Keratinocyte (primary cell): ENCODE measurements around the gene KNG1. TPM values are rescaled to one million over a fixed set of nuclear protein-coding genes. Genes with fewer than 3 reads are reported as not detected.

ENCODE experiments used
- DNase-seq: peaks from one replicate; pipeline ENCODE4 v3.0.0-alpha.2; 2011; ENCODE audit warnings: low read depth, missing footprints, low spot score
- FAIRE-seq: peaks from 2 replicates; lab custom pipeline; 2011; peaks lifted over from hg19 to GRCh38; lab: Jason Lieb, UNC
- H2AFZ ChIP-seq: 2 replicates; pipeline ENCODE4 v1.6.0; 2012; ENCODE audit warnings: low read length, control low read depth, inconsistent platforms; ENCODE audit not compliant: control insufficient read depth
- H3K27ac ChIP-seq: 2 replicates; pipeline ENCODE4 v1.5.1; 2011; ENCODE audit warnings: low read length; ENCODE audit not compliant: control insufficient read depth, insufficient read depth
- H3K27me3 ChIP-seq: 3 replicates; pipeline ENCODE4 v1.6.0; 2011; ENCODE audit warnings: low read length; ENCODE audit not compliant: control insufficient read depth, insufficient read depth; ENCODE audit errors: extremely low read depth
- H3K36me3 ChIP-seq, 2 experiments: 2 replicates in 1 of 2; 3 replicates in 1 of 2; pipeline ENCODE4 v1.5.1; 2011; ENCODE audit warnings: low read length in 2 of 2, mild to moderate bottlenecking in 1 of 2; ENCODE audit not compliant: control insufficient read depth in 2 of 2, insufficient read depth in 2 of 2; ENCODE audit errors: extremely low read depth in 1 of 2
- H3K4me1 ChIP-seq: 3 replicates; pipeline ENCODE4 v1.5.1; 2011; ENCODE audit warnings: low read length; ENCODE audit not compliant: control insufficient read depth, insufficient read depth; ENCODE audit errors: extremely low read depth
- H3K4me2 ChIP-seq: 3 replicates; pipeline ENCODE4 v1.6.0; 2011; ENCODE audit warnings: low read depth, low read length; ENCODE audit not compliant: control insufficient read depth, insufficient read depth; ENCODE audit errors: extremely low read depth
- H3K4me3 ChIP-seq, 3 experiments: fragments of 200-600 bp in 1 of 3; sonication (generic) in 1 of 3; 2 replicates in 2 of 3; 3 replicates in 1 of 3; pipeline ENCODE4 v1.5.1; 2011 to 2016; ENCODE audit warnings: low read length in 3 of 3, mild to moderate bottlenecking in 3 of 3, control low read depth in 2 of 3, inconsistent platforms in 1 of 3, low read depth in 1 of 3, mixed read lengths in 1 of 3, mixed run types in 1 of 3, moderate library complexity in 1 of 3; ENCODE audit not compliant: control insufficient read depth in 2 of 3, insufficient read depth in 2 of 3; ENCODE audit errors: extremely low read depth in 1 of 3
- H3K79me2 ChIP-seq: 2 replicates; pipeline ENCODE4 v1.6.0; 2012; ENCODE audit warnings: low read length; ENCODE audit not compliant: control insufficient read depth, insufficient read depth
- H3K9ac ChIP-seq: 3 replicates; pipeline ENCODE4 v1.6.0; 2011; ENCODE audit warnings: low read length; ENCODE audit not compliant: control insufficient read depth, insufficient read depth; ENCODE audit errors: extremely low read depth
- H3K9me1 ChIP-seq: 3 replicates; pipeline ENCODE4 v1.6.0; 2011; ENCODE audit warnings: low read length; ENCODE audit not compliant: control insufficient read depth, insufficient read depth; ENCODE audit errors: extremely low read depth
- H3K9me3 ChIP-seq: 2 replicates; pipeline ENCODE4 v1.5.1; 2012; ENCODE audit warnings: low read depth, low read length; ENCODE audit not compliant: control insufficient read depth
- H4K20me1 ChIP-seq: 3 replicates; pipeline ENCODE4 v1.6.0; 2011; ENCODE audit warnings: low read length; ENCODE audit not compliant: control insufficient read depth, insufficient read depth; ENCODE audit errors: extremely low read depth
- EZH2 ChIP-seq: IDR thresholded peaks from one replicate; pipeline ENCODE4 v1.6.1; 2012; ENCODE audit warnings: inconsistent platforms, mild to moderate bottlenecking, low read length, moderate library complexity
- dilution Hi-C: fragments of 300-500 bp; cut with MboI; formaldehyde crosslinking; loops from one replicate; pipeline ENCODE4 v1.7.0; 2020; ENCODE audit warnings: low sequenced_read_pairs; ENCODE audit not compliant: extremely low pct_ligation_motif_present
- polyA plus RNA-seq, 5 experiments: library from polyadenylated mRNA; depleted of rRNA in 3 of 5; stranded (reverse) in 3 of 5; stranded (forward) in 1 of 5; unstranded in 1 of 5; fragments of >200 nt; gene quantifications; 1 replicate in 1 of 5; 2 replicates in 3 of 5; 3 replicates in 1 of 5; pipeline versions ENCODE4 v1.2.1 to v1.2.3, GENCODE V29; 2011 to 2012; ENCODE audit warnings: missing spikeins in 2 of 5, low read depth in 1 of 5, low replicate concordance in 1 of 5
- TF ChIP-seq, protein P1 (sequence below), 3 experiments: IDR thresholded peaks in 1 of 3; conservative IDR thresholded peaks in 1 of 3; optimal IDR thresholded peaks in 1 of 3; 2 replicates in 2 of 3; 3 replicates in 1 of 3; pipeline versions ENCODE3 to v1.5.1; 2011; ENCODE audit warnings: low read length in 3 of 3, mild to moderate bottlenecking in 3 of 3, moderate library complexity in 2 of 3, control low read depth in 1 of 3, inconsistent platforms in 1 of 3; ENCODE audit not compliant: insufficient read depth in 2 of 3; ENCODE audit errors: extremely low read depth in 1 of 3

Gene KNG1
- polyA plus RNA-seq, 1 donor (not counting 4 experiments of a cell fraction or from before 2014, with no cell fraction given) = not detected

- Histone ChIP-seq H4K20me1 (no peaks in the 10 kb centered on the region), H3K4me1 (peaks cover 9% of the 10 kb centered on the region), H3K9me1 (no peaks in the 10 kb centered on the region), H3K36me3 (no peaks in the 10 kb centered on the region), H3K9ac (no peak overlapping the region), H3K9me3 (no peaks in the 10 kb centered on the region), H3K27me3 (no peaks in the 10 kb centered on the region), H3K4me3 (no peak overlapping the region), H2AFZ (no peak overlapping the region), H3K4me2 (no peak overlapping the region), H3K27ac (no peak overlapping the region), H3K79me2 (no peaks in the 10 kb centered on the region)
- dilution Hi-C loops = no loop called here
- DNase-seq (no peak), FAIRE-seq (no peak)
- TF ChIP-seq EZH2 = no peak
- TF ChIP-seq, protein P1, sequence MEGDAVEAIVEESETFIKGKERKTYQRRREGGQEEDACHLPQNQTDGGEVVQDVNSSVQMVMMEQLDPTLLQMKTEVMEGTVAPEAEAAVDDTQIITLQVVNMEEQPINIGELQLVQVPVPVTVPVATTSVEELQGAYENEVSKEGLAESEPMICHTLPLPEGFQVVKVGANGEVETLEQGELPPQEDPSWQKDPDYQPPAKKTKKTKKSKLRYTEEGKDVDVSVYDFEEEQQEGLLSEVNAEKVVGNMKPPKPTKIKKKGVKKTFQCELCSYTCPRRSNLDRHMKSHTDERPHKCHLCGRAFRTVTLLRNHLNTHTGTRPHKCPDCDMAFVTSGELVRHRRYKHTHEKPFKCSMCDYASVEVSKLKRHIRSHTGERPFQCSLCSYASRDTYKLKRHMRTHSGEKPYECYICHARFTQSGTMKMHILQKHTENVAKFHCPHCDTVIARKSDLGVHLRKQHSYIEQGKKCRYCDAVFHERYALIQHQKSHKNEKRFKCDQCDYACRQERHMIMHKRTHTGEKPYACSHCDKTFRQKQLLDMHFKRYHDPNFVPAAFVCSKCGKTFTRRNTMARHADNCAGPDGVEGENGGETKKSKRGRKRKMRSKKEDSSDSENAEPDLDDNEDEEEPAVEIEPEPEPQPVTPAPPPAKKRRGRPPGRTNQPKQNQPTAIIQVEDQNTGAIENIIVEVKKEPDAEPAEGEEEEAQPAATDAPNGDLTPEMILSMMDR (optimal IDR thresholded peaks at IDR 0.05 in 1 of 3, IDR thresholded peaks at IDR 0.05 in 1 of 3, conservative IDR thresholded peaks at IDR 0.05 in 1 of 3; ENCODE audit: extremely low read depth in 1 of 3, insufficient read depth in 2 of 3, low read length in 3 of 3) = no peak
Observed at GRCh38 chr3:186679151-186679550, 38.0 kb upstream of the KNG1 start.

DNA sequence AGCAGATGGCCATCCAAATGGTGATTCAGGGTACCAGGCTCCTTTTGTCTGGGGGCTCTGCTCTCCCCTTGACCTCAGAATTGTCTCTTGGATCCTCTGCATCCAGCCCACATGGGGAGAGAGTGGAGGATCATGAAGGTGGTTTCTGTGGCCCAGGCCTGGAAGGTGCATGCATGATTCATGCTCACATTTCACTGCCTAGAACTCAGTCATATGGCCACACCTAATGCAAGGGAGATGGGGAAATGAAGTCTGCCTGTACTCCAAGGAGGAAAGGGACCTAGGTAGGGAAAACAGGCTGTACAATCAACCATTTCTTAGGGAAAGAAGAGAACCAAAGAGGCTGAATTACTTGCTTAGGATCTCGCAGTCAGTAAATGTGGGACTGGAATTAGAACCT, 36.3 kb upstream of the KNG1 start:
- dilution Hi-C loops = no loop called here
- no peak for TF ChIP-seq EZH2
- TF ChIP-seq, protein P1 (optimal IDR thresholded peaks at IDR 0.05 in 1 of 3, IDR thresholded peaks at IDR 0.05 in 1 of 3, conservative IDR thresholded peaks at IDR 0.05 in 1 of 3; ENCODE audit: extremely low read depth in 1 of 3, insufficient read depth in 2 of 3, low read length in 3 of 3) = no peak
- Histone ChIP-seq H3K79me2 (no peaks in the 10 kb centered on the region), H3K4me1 (peaks cover 9% of the 10 kb centered on the region), H3K9ac (no peak overlapping the region), H3K9me1 (no peaks in the 10 kb centered on the region), H4K20me1 (no peaks in the 10 kb centered on the region), H3K4me3 (no peak overlapping the region), H3K9me3 (peaks cover 2% of the 10 kb centered on the region), H3K27me3 (no peaks in the 10 kb centered on the region), H3K27ac (no peak overlapping the region), H3K36me3 (no peaks in the 10 kb centered on the region), H2AFZ (no peak overlapping the region), H3K4me2 (no peak overlapping the region)
- FAIRE-seq = peak; percentile 74
- no peak for DNase-seq
